CD4-positive, CD25-positive, alpha-beta regulatory T cell (primary cell): ENCODE data around the gene ZCCHC17. TPM values are rescaled to one million over a fixed set of nuclear protein-coding genes. Genes with fewer than 3 reads are reported as not detected.

Source experiments
- ATAC-seq, 2 donors: fragments of 150-1000 bp; cut with Tn5 transposase; one replicate each; pipeline ENCODE4 v1.10.0; 2021; ENCODE audit warnings: low read depth in 2 of 2, moderate number of reproducible peaks in 2 of 2, moderate library complexity in 1 of 2
- DNase-seq, 3 donors: peaks; one replicate each; pipeline versions ENCODE4 v3.0.0 to v3.0.0-alpha.2; 2012 to 2022; ENCODE audit warnings: mixed read lengths in 1 of 3
- H3K27ac ChIP-seq: one replicate; pipeline ENCODE4 v1.7.0; 2013; ENCODE audit warnings: mild to moderate bottlenecking, low read length; ENCODE audit not compliant: insufficient read depth, poor library complexity, severe bottlenecking
- H3K27me3 ChIP-seq: one replicate; pipeline ENCODE4 v1.7.0; 2013; ENCODE audit warnings: low read length; ENCODE audit not compliant: control insufficient read depth, insufficient read depth
- H3K36me3 ChIP-seq: one replicate; pipeline ENCODE4 v1.7.0; 2013; ENCODE audit warnings: mild to moderate bottlenecking, low read length, moderate library complexity; ENCODE audit not compliant: control insufficient read depth, insufficient read depth
- H3K4me1 ChIP-seq: 2 replicates; pipeline ENCODE4 v1.7.0; 2013; ENCODE audit warnings: mild to moderate bottlenecking, low read length; ENCODE audit not compliant: insufficient read depth, control insufficient read depth, poor library complexity, severe bottlenecking
- H3K4me3 ChIP-seq: one replicate; pipeline ENCODE4 v1.7.0; 2013; ENCODE audit warnings: low read depth, mild to moderate bottlenecking, low read length, moderate library complexity
- H3K9me3 ChIP-seq, 2 experiments: 1 replicate in 1 of 2; 2 replicates in 1 of 2; pipeline ENCODE4 v1.7.0; 2013; ENCODE audit warnings: low read length in 2 of 2, mild to moderate bottlenecking in 1 of 2, moderate library complexity in 1 of 2; ENCODE audit not compliant: control insufficient read depth in 2 of 2
- H3K27ac Mint-ChIP-seq, 3 donors: one replicate each; pipeline ENCODE4 v1.8.0; 2020 to 2022; ENCODE audit warnings: mild to moderate bottlenecking in 3 of 3, mixed read lengths in 3 of 3, moderate library complexity in 2 of 3
- H3K27me3 Mint-ChIP-seq: one replicate; pipeline ENCODE4 v1.8.0; 2022; ENCODE audit warnings: mild to moderate bottlenecking, mixed read lengths
- H3K36me3 Mint-ChIP-seq: one replicate; pipeline ENCODE4 v1.8.0; 2020; ENCODE audit warnings: mixed read lengths
- H3K4me1 Mint-ChIP-seq, 4 donors: one replicate each; pipeline ENCODE4 v1.8.0; 2020 to 2022; ENCODE audit warnings: mixed read lengths in 4 of 4, mild to moderate bottlenecking in 1 of 4
- H3K4me3 Mint-ChIP-seq, 4 donors: one replicate each; pipeline ENCODE4 v1.8.0; 2020 to 2022; ENCODE audit warnings: mild to moderate bottlenecking in 4 of 4, mixed read lengths in 4 of 4, moderate library complexity in 3 of 4
- H3K9me3 Mint-ChIP-seq, 7 donors: one replicate each; pipeline ENCODE4 v1.8.0; 2020 to 2022; ENCODE audit warnings: mixed read lengths in 7 of 7, mild to moderate bottlenecking in 3 of 7, moderate library complexity in 2 of 7
- polyA plus RNA-seq, 4 donors: library from polyadenylated mRNA; unstranded; fragments of 300-500 nt; fragmentation: Illumina TruSeq; gene quantifications; one replicate each; pipeline ENCODE4 v1.2.3, GENCODE V29; 2021
- total RNA-seq: library from RNA; stranded (reverse); gene quantifications from one replicate; pipeline ENCODE4 v1.2.3, GENCODE V29; 2022

ZCCHC17 gene
- total and polyA plus RNA-seq, 5 donors from 2014 or later: 14.3 to 58.6 (median 45.8) TPM

- H3K27ac Mint-ChIP-seq: peak overlapping the region in 1 of 3 donors; percentile 48
- Histone ChIP-seq H3K27me3 (no peaks in the 10 kb centered on the region), H3K4me3 (no peak overlapping the region), H3K9me3 (no peaks in the 10 kb centered on the region), H3K4me1 (no peaks in the 10 kb centered on the region), H3K36me3 (peaks cover 74% of the 10 kb centered on the region), H3K27ac (no peak overlapping the region)
- peaks cover 0 to 2% (median 0%) of the 10 kb centered on the region in 7 donors for H3K9me3 Mint-ChIP-seq
- peaks cover 6 to 20% (median 10%) of the 10 kb centered on the region in 4 donors for H3K4me1 Mint-ChIP-seq
- ATAC-seq (no peak), DNase-seq (no peak)
- H3K36me3 Mint-ChIP-seq: peaks cover 36% of the 10 kb centered on the region
- no peaks in the 10 kb centered on the region for H3K27me3 Mint-ChIP-seq
- H3K4me3 Mint-ChIP-seq: no peak overlapping the region
Measured at GRCh38 chr1:31289021-31289420, 7.8 kb upstream of the ZCCHC17 start.

GRCh38 chr1:31295874-31296485 is 852 bp upstream of the ZCCHC17 start:
- ATAC-seq (no peak), DNase-seq (peak in 1 of 3 donors; percentile 21)
- H3K27me3 ChIP-seq: no peaks in the 10 kb centered on the region
- peak overlapping the region; percentile 97 for H3K4me3 ChIP-seq
- Mint-ChIP-seq H3K27me3 (no peaks in the 10 kb centered on the region), H3K9me3 (no peaks in the 10 kb centered on the region), H3K27ac (no peak overlapping the region), H3K4me1 (peaks cover 13 to 41% (median 24%) of the 10 kb centered on the region in 4 donors), H3K4me3 (no peak overlapping the region), H3K36me3 (peaks cover 18% of the 10 kb centered on the region)
- peak overlapping the region; percentile 79 for H3K27ac ChIP-seq
- peaks cover 25% of the 10 kb centered on the region for H3K36me3 ChIP-seq
- peaks cover 28% of the 10 kb centered on the region for H3K4me1 ChIP-seq
- no peaks in the 10 kb centered on the region for H3K9me3 ChIP-seq

DNA sequence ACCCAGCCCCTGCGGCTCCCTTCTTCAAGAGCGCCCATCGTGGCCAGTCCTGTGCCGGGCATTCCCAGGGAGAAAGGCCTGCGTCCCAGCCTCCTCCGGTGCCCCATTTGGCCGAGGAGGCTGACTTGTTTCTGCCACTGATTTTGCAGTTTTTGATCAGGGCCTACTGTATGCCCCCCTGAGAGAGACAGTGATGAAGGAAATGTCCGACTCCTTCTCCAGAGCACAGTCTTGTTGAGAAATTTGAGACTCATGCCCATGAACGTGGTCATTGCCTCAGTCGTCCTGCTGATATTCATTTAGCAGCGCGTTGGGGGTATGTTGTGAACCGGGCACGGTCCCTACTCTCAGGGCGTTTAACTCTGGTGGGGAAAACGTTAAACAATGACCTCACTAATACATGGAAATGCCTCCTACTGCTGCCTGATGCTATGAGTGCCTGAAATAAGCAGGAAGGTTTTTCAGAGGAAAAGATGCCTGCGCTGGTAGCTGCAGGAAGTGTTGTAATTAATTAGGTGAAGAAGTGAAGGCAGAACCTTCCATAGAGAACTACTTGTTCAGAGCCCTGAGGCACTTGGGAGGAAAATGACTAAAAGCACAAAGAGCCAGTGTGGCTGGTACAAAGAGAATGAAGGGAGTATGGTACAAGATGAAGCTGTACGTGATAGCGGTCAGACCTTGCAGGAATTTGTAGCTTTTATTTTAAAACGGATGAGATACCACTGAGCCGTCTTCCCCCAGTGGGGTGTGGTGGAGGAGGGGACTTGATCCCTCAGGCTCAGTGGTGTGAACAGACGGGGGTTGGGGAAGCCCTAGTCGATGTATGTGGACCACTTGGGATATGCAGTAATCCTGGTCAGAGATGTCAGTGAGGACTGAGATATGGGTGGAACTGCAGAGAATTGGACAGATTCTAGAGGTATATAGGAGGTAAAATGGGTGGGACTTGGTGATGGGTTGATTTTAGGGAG is 730 bp downstream of the ZCCHC17 start:
- Mint-ChIP-seq H3K36me3 (peaks cover 15% of the 10 kb centered on the region), H3K27ac (no peak overlapping the region), H3K4me3 (no peak overlapping the region), H3K27me3 (no peaks in the 10 kb centered on the region), H3K4me1 (peaks cover 18 to 39% (median 28%) of the 10 kb centered on the region in 4 donors), H3K9me3 (no peaks in the 10 kb centered on the region)
- ATAC-seq: no peak
- H3K27ac ChIP-seq: peak overlapping the region; percentile 80
- H3K9me3 ChIP-seq: no peaks in the 10 kb centered on the region
- DNase-seq: peak in 1 of 3 donors; percentile 26
- peaks cover 13% of the 10 kb centered on the region for H3K36me3 ChIP-seq
- H3K4me3 ChIP-seq: peak overlapping the region; percentile 96
- no peaks in the 10 kb centered on the region for H3K27me3 ChIP-seq
- H3K4me1 ChIP-seq: peaks cover 28% of the 10 kb centered on the region

GRCh38 chr1:31299365-31299764 is 2.5 kb downstream of the ZCCHC17 start:
- H3K4me3 Mint-ChIP-seq: peak overlapping the region in 2 of 4 donors; percentile 19 to 30
- ATAC-seq: no peak
- H3K9me3 Mint-ChIP-seq: no peaks in the 10 kb centered on the region
- peaks cover 18 to 36% (median 29%) of the 10 kb centered on the region in 4 donors for H3K4me1 Mint-ChIP-seq
- Histone ChIP-seq H3K9me3 (no peaks in the 10 kb centered on the region), H3K4me1 (peaks cover 28% of the 10 kb centered on the region), H3K36me3 (peaks cover 7% of the 10 kb centered on the region), H3K27me3 (no peaks in the 10 kb centered on the region), H3K4me3 (no peak overlapping the region), H3K27ac (no peak overlapping the region)
- peak overlapping the region in 2 of 3 donors; percentile 8 to 67 for H3K27ac Mint-ChIP-seq
- peaks cover 11% of the 10 kb centered on the region for H3K36me3 Mint-ChIP-seq
- no peaks in the 10 kb centered on the region for H3K27me3 Mint-ChIP-seq
- DNase-seq: no peak

DNA sequence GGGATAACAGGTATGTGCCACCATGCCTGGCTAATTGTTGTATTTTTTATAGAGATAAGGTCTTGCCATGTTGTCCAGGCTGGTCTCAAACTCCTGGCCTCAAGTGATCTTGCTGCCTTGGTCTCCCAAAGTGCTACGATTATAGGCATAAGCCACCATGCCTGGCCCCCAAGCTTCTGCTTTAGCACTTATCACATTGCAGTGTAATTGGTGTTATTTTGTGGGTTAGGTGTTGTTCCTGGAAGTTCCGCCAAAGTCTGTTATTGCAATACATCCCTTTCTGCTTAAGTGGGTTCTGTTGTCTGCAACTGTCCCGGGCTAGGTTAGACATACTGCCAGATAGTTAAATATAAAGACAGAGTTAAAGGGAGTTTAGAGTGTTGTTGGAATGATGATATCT is 3.4 kb downstream of the ZCCHC17 start:
- Mint-ChIP-seq H3K4me1 (peaks cover 15 to 36% (median 25%) of the 10 kb centered on the region in 4 donors), H3K9me3 (no peaks in the 10 kb centered on the region), H3K4me3 (no peak overlapping the region), H3K27ac (peak overlapping the region in 1 of 3 donors; percentile 67), H3K27me3 (no peaks in the 10 kb centered on the region), H3K36me3 (peaks cover 11% of the 10 kb centered on the region)
- Histone ChIP-seq H3K4me3 (no peak overlapping the region), H3K27ac (no peak overlapping the region), H3K9me3 (no peaks in the 10 kb centered on the region), H3K27me3 (no peaks in the 10 kb centered on the region), H3K4me1 (peaks cover 23% of the 10 kb centered on the region), H3K36me3 (peaks cover 7% of the 10 kb centered on the region)
- no peak for ATAC-seq
- DNase-seq: no peak

- no peak overlapping the region for H3K27ac Mint-ChIP-seq
- Histone ChIP-seq H3K27ac (no peak overlapping the region), H3K27me3 (no peaks in the 10 kb centered on the region), H3K4me3 (no peak overlapping the region), H3K4me1 (peaks cover 5% of the 10 kb centered on the region), H3K9me3 (no peaks in the 10 kb centered on the region), H3K36me3 (peaks cover 7% of the 10 kb centered on the region)
- no peak overlapping the region for H3K4me3 Mint-ChIP-seq
- no peak for ATAC-seq
- no peaks in the 10 kb centered on the region for H3K27me3 Mint-ChIP-seq
- H3K36me3 Mint-ChIP-seq: peaks cover 18% of the 10 kb centered on the region
- H3K9me3 Mint-ChIP-seq: no peaks in the 10 kb centered on the region
- peaks cover 19 to 45% (median 27%) of the 10 kb centered on the region in 4 donors for H3K4me1 Mint-ChIP-seq
- no peak for DNase-seq
Measured at GRCh38 chr1:31302709-31303441, 6.0 kb downstream of the ZCCHC17 start.

GRCh38 chr1:31306278-31306677 is 9.4 kb downstream of the ZCCHC17 start:
- no peak overlapping the region for H3K27ac ChIP-seq
- Mint-ChIP-seq H3K36me3 (peaks cover 32% of the 10 kb centered on the region), H3K27me3 (no peaks in the 10 kb centered on the region), H3K4me3 (no peak overlapping the region), H3K9me3 (no peaks in the 10 kb centered on the region), H3K4me1 (peaks cover 16 to 26% (median 19%) of the 10 kb centered on the region in 4 donors), H3K27ac (peak overlapping the region in 1 of 3 donors; percentile 48)
- peaks cover 20% of the 10 kb centered on the region for H3K36me3 ChIP-seq
- no peaks in the 10 kb centered on the region for H3K27me3 ChIP-seq
- no peaks in the 10 kb centered on the region for H3K4me1 ChIP-seq
- DNase-seq (no peak), ATAC-seq (no peak)
- no peaks in the 10 kb centered on the region for H3K9me3 ChIP-seq
- no peak overlapping the region for H3K4me3 ChIP-seq
